ENCODE results near the gene FGF14. TPM values are rescaled to one million over a fixed set of nuclear protein-coding genes. Genes with fewer than 3 reads are reported as not detected.
A peak's percentile ranks its signal among the peaks of the same experiment; 100 is the strongest.

FGF14 gene
- total RNA-seq, 5 donors from 2014 or later (not counting 1 experiment from before 2014, with no cell fraction given), result 0.03 TPM; not detected in 3

- Mint-ChIP-seq H3K27me3 (peaks cover 1 to 4% of the 10 kb centered on the region in 2 donors), H3K36me3 (no peaks in the 10 kb centered on the region), H3K4me1 (no peaks in the 10 kb centered on the region), H3K9me3 (peaks cover 0 to 7% (median 2%) of the 10 kb centered on the region in 3 donors), H3K27ac (no peak overlapping the region), H3K4me3 (no peak overlapping the region)
- Histone ChIP-seq H3K9me3 (no peaks in the 10 kb centered on the region), H3K27me3 (replicated peaks in 1 of 2; ENCODE audit: control insufficient read depth in 2 of 2, extremely low read depth in 1 of 2, insufficient read depth in 2 of 2, low read length in 1 of 2) (no peaks in the 10 kb centered on the region), H3K27ac (ENCODE audit: low read length) (no peak overlapping the region), H3K4me1 (ENCODE audit: control insufficient read depth in 1 of 2, extremely low read depth in 1 of 2, insufficient read depth in 2 of 2, low read length in 2 of 2) (no peaks in the 10 kb centered on the region), H3K36me3 (ENCODE audit: control insufficient read depth in 2 of 2, extremely low read depth in 1 of 2, insufficient read depth in 1 of 2, low read length in 1 of 2) (no peaks in the 10 kb centered on the region), H3K4me3 (ENCODE audit: control insufficient read depth in 1 of 2, extremely low read depth in 1 of 2, low read length in 1 of 2) (no peak overlapping the region)
- WGBS (ENCODE audit: insufficient coverage), result no CpG with 5 or more reads among the region's 5 CpGs
- POLR2A ChIA-PET, result no interaction called here
- DNase-seq, result no peak
- no peak for ATAC-seq (replicated peaks in 1 of 4)
- CTCF ChIA-PET, result no interaction called here
These were observed 436.8 kb downstream of the FGF14 start for GRCh38 chr13:101965096-101965495.

- Histone ChIP-seq H3K27me3 (replicated peaks in 1 of 2; ENCODE audit: control insufficient read depth in 2 of 2, extremely low read depth in 1 of 2, insufficient read depth in 2 of 2, low read length in 1 of 2) (no peaks in the 10 kb centered on the region), H3K4me1 (ENCODE audit: control insufficient read depth in 1 of 2, extremely low read depth in 1 of 2, insufficient read depth in 2 of 2, low read length in 2 of 2) (no peaks in the 10 kb centered on the region), H3K27ac (ENCODE audit: low read length) (no peak overlapping the region), H3K9me3 (no peaks in the 10 kb centered on the region), H3K36me3 (ENCODE audit: control insufficient read depth in 2 of 2, extremely low read depth in 1 of 2, insufficient read depth in 1 of 2, low read length in 1 of 2) (no peaks in the 10 kb centered on the region), H3K4me3 (ENCODE audit: control insufficient read depth in 1 of 2, extremely low read depth in 1 of 2, low read length in 1 of 2) (no peak overlapping the region)
- peaks cover 2 to 7% (median 4%) of the 10 kb centered on the region in 3 donors for H3K9me3 Mint-ChIP-seq
- no peaks in the 10 kb centered on the region for H3K27me3 Mint-ChIP-seq
- POLR2A ChIA-PET, result no interaction called here
- ATAC-seq (replicated peaks in 1 of 4) (no peak), DNase-seq (no peak)
- H3K36me3 Mint-ChIP-seq, result no peaks in the 10 kb centered on the region
- peaks cover 7 to 11% (median 10%) of the 10 kb centered on the region in 3 donors for H3K4me1 Mint-ChIP-seq
- no CpG with 5 or more reads among the region's 5 CpGs for whole genome bisulfite sequencing (ENCODE audit: insufficient coverage)
- CTCF ChIA-PET, result no interaction called here
- no peak overlapping the region for H3K27ac Mint-ChIP-seq
- no peak overlapping the region for H3K4me3 Mint-ChIP-seq
These were observed 442.8 kb downstream of the FGF14 start for GRCh38 chr13:101959016-101959415.

GRCh38 chr13:101955764-101956163 is 446.1 kb downstream of the FGF14 start:
- no peaks in the 10 kb centered on the region for H3K9me3 ChIP-seq
- Mint-ChIP-seq H3K27ac (no peak overlapping the region), H3K4me1 (peaks cover 7 to 11% (median 10%) of the 10 kb centered on the region in 3 donors), H3K9me3 (peaks cover 0 to 4% (median 0%) of the 10 kb centered on the region in 3 donors), H3K36me3 (no peaks in the 10 kb centered on the region), H3K27me3 (peaks cover 3% of the 10 kb centered on the region in 2 donors), H3K4me3 (peak overlapping the region in 1 of 3 donors; percentile 16)
- no peaks in the 10 kb centered on the region for H3K36me3 ChIP-seq (ENCODE audit: control insufficient read depth in 2 of 2, extremely low read depth in 1 of 2, insufficient read depth in 1 of 2, low read length in 1 of 2)
- no peak for ATAC-seq (replicated peaks in 1 of 4)
- H3K27ac ChIP-seq (ENCODE audit: low read length), result no peak overlapping the region
- no peaks in the 10 kb centered on the region for H3K4me1 ChIP-seq (ENCODE audit: control insufficient read depth in 1 of 2, extremely low read depth in 1 of 2, insufficient read depth in 2 of 2, low read length in 2 of 2)
- H3K4me3 ChIP-seq (ENCODE audit: control insufficient read depth in 1 of 2, extremely low read depth in 1 of 2, low read length in 1 of 2), result no peak overlapping the region
- DNase-seq, result no peak
- POLR2A ChIA-PET, result interaction anchor here in 1 of 2 donors (0.6 kb wide), 1 partner anchor 60 kb away, joined by 3 read pairs; no protein-coding TSS in a partner anchor
- H3K27me3 ChIP-seq (replicated peaks in 1 of 2; ENCODE audit: control insufficient read depth in 2 of 2, extremely low read depth in 1 of 2, insufficient read depth in 2 of 2, low read length in 1 of 2), result no peaks in the 10 kb centered on the region
- CTCF ChIA-PET, result no interaction called here
- no CpG with 5 or more reads among the region's 3 CpGs for WGBS (ENCODE audit: insufficient coverage)

- Histone ChIP-seq H3K4me1 (ENCODE audit: control insufficient read depth in 1 of 2, extremely low read depth in 1 of 2, insufficient read depth in 2 of 2, low read length in 2 of 2) (no peaks in the 10 kb centered on the region), H3K27me3 (replicated peaks in 1 of 2; ENCODE audit: control insufficient read depth in 2 of 2, extremely low read depth in 1 of 2, insufficient read depth in 2 of 2, low read length in 1 of 2) (no peaks in the 10 kb centered on the region), H3K4me3 (ENCODE audit: control insufficient read depth in 1 of 2, extremely low read depth in 1 of 2, low read length in 1 of 2) (no peak overlapping the region), H3K9me3 (no peaks in the 10 kb centered on the region), H3K27ac (ENCODE audit: low read length) (no peak overlapping the region), H3K36me3 (ENCODE audit: control insufficient read depth in 2 of 2, extremely low read depth in 1 of 2, insufficient read depth in 1 of 2, low read length in 1 of 2) (no peaks in the 10 kb centered on the region)
- ChIA-PET POLR2A (interaction anchor here in 1 of 2 donors (0.7 kb wide), 1 partner anchor 436 kb away, joined by 14 read pairs; no protein-coding TSS in a partner anchor), CTCF (no interaction called here)
- no peak overlapping the region for H3K4me3 Mint-ChIP-seq
- no CpG with 5 or more reads among the region's 2 CpGs for WGBS (ENCODE audit: insufficient coverage)
- no peaks in the 10 kb centered on the region for H3K36me3 Mint-ChIP-seq
- peaks cover 7 to 11% (median 10%) of the 10 kb centered on the region in 3 donors for H3K4me1 Mint-ChIP-seq
- no peak for DNase-seq
- no peak for ATAC-seq (replicated peaks in 1 of 4)
- H3K9me3 Mint-ChIP-seq, result no peaks in the 10 kb centered on the region
- peaks cover 3% of the 10 kb centered on the region in 2 donors for H3K27me3 Mint-ChIP-seq
- no peak overlapping the region for H3K27ac Mint-ChIP-seq
These were observed 450.7 kb downstream of the FGF14 start for GRCh38 chr13:101951114-101951513.

GRCh38 chr13:101949681-101950080 is 452.2 kb downstream of the FGF14 start:
- no peaks in the 10 kb centered on the region for H3K27me3 ChIP-seq (replicated peaks in 1 of 2; ENCODE audit: control insufficient read depth in 2 of 2, extremely low read depth in 1 of 2, insufficient read depth in 2 of 2, low read length in 1 of 2)
- Mint-ChIP-seq H3K4me1 (no peaks in the 10 kb centered on the region), H3K36me3 (no peaks in the 10 kb centered on the region), H3K4me3 (no peak overlapping the region), H3K9me3 (no peaks in the 10 kb centered on the region), H3K27me3 (peaks cover 3% of the 10 kb centered on the region in 2 donors), H3K27ac (no peak overlapping the region)
- H3K36me3 ChIP-seq (ENCODE audit: control insufficient read depth in 2 of 2, extremely low read depth in 1 of 2, insufficient read depth in 1 of 2, low read length in 1 of 2), result no peaks in the 10 kb centered on the region
- no peak overlapping the region for H3K27ac ChIP-seq (ENCODE audit: low read length)
- H3K4me1 ChIP-seq (ENCODE audit: control insufficient read depth in 1 of 2, extremely low read depth in 1 of 2, insufficient read depth in 2 of 2, low read length in 2 of 2), result no peaks in the 10 kb centered on the region
- CTCF ChIA-PET, result interaction anchor here in 1 of 2 donors (0.7 kb wide), 1 partner anchor 91 kb away, joined by 3 read pairs; no protein-coding TSS in a partner anchor
- POLR2A ChIA-PET, result no interaction called here
- no peaks in the 10 kb centered on the region for H3K9me3 ChIP-seq
- DNase-seq (no peak), ATAC-seq (replicated peaks in 1 of 4) (no peak)
- no peak overlapping the region for H3K4me3 ChIP-seq (ENCODE audit: control insufficient read depth in 1 of 2, extremely low read depth in 1 of 2, low read length in 1 of 2)

- Histone ChIP-seq H3K9me3 (no peaks in the 10 kb centered on the region), H3K27ac (ENCODE audit: low read length) (no peak overlapping the region), H3K4me1 (ENCODE audit: control insufficient read depth in 1 of 2, extremely low read depth in 1 of 2, insufficient read depth in 2 of 2, low read length in 2 of 2) (no peaks in the 10 kb centered on the region), H3K4me3 (ENCODE audit: control insufficient read depth in 1 of 2, extremely low read depth in 1 of 2, low read length in 1 of 2) (no peak overlapping the region), H3K36me3 (ENCODE audit: control insufficient read depth in 2 of 2, extremely low read depth in 1 of 2, insufficient read depth in 1 of 2, low read length in 1 of 2) (no peaks in the 10 kb centered on the region), H3K27me3 (replicated peaks in 1 of 2; ENCODE audit: control insufficient read depth in 2 of 2, extremely low read depth in 1 of 2, insufficient read depth in 2 of 2, low read length in 1 of 2) (no peaks in the 10 kb centered on the region)
- no peaks in the 10 kb centered on the region for H3K9me3 Mint-ChIP-seq
- H3K27ac Mint-ChIP-seq, result no peak overlapping the region
- no peak overlapping the region for H3K4me3 Mint-ChIP-seq
- ChIA-PET POLR2A (no interaction called here), CTCF (no interaction called here)
- H3K36me3 Mint-ChIP-seq, result no peaks in the 10 kb centered on the region
- H3K4me1 Mint-ChIP-seq, result no peaks in the 10 kb centered on the region
- no peak for DNase-seq
- ATAC-seq (replicated peaks in 1 of 4), result no peak
- H3K27me3 Mint-ChIP-seq, result peaks cover 0 to 3% of the 10 kb centered on the region in 2 donors
These were observed 455.4 kb downstream of the FGF14 start for GRCh38 chr13:101946401-101946800.

- Mint-ChIP-seq H3K27ac (no peak overlapping the region), H3K9me3 (no peaks in the 10 kb centered on the region), H3K4me3 (no peak overlapping the region), H3K36me3 (no peaks in the 10 kb centered on the region), H3K27me3 (no peaks in the 10 kb centered on the region), H3K4me1 (no peaks in the 10 kb centered on the region)
- Histone ChIP-seq H3K4me1 (ENCODE audit: control insufficient read depth in 1 of 2, extremely low read depth in 1 of 2, insufficient read depth in 2 of 2, low read length in 2 of 2) (no peaks in the 10 kb centered on the region), H3K36me3 (ENCODE audit: control insufficient read depth in 2 of 2, extremely low read depth in 1 of 2, insufficient read depth in 1 of 2, low read length in 1 of 2) (no peaks in the 10 kb centered on the region), H3K4me3 (ENCODE audit: control insufficient read depth in 1 of 2, extremely low read depth in 1 of 2, low read length in 1 of 2) (no peak overlapping the region), H3K27ac (ENCODE audit: low read length) (no peak overlapping the region), H3K9me3 (no peaks in the 10 kb centered on the region), H3K27me3 (replicated peaks in 1 of 2; ENCODE audit: control insufficient read depth in 2 of 2, extremely low read depth in 1 of 2, insufficient read depth in 2 of 2, low read length in 1 of 2) (no peaks in the 10 kb centered on the region)
- DNase-seq, result no peak
- 30% methylated on average over 2 of the region's 6 CpGs for WGBS (ENCODE audit: insufficient coverage)
- ChIA-PET CTCF (interaction anchor here in 1 of 2 donors (0.7 kb wide), 1 partner anchor 608 kb away, joined by 3 read pairs; no protein-coding TSS in a partner anchor), POLR2A (no interaction called here)
- no peak for ATAC-seq (replicated peaks in 1 of 4)
These were observed 456.4 kb downstream of the FGF14 start for GRCh38 chr13:101945435-101945834.
